ENCODE data around the gene GPC6. TPM values are rescaled to one million over a fixed set of nuclear protein-coding genes. Genes with fewer than 3 reads are reported as not detected.
A peak's percentile ranks its signal among the peaks of the same experiment; 100 is the strongest.

The GPC6 gene
- total and polyA plus RNA-seq, 4 donors: 5.9 to 29.1 (median 18.2) TPM

GRCh38 chr13:94174009-94174408 is 947.4 kb downstream of the GPC6 start:
- peak in 1 of 2 donors; percentile 32 for TF ChIP-seq JUND (IDR thresholded peaks at IDR 0.05)
- no peak for TF ChIP-seq FOXA1 (IDR thresholded peaks at IDR 0.05)
- TF ChIP-seq RAD21 (IDR thresholded peaks at IDR 0.05): peak; percentile 31 to 58
- TF ChIP-seq CTCF (IDR thresholded peaks at IDR 0.05; ENCODE audit: low read depth, low read length, missing input control): no peak
- no peak for TF ChIP-seq NR2F2 (IDR thresholded peaks at IDR 0.05)
- TF ChIP-seq ZBTB33 (IDR thresholded peaks at IDR 0.05): no peak
- peak; percentile 44 for TF ChIP-seq SP1 (IDR thresholded peaks at IDR 0.05)
- TF ChIP-seq GABPA (IDR thresholded peaks at IDR 0.05 in 1 of 2, conservative IDR thresholded peaks at IDR 0.05 in 1 of 2): no peak
- peak; percentile 45 for TF ChIP-seq YY1 (IDR thresholded peaks at IDR 0.05)
- TF ChIP-seq HNF4A (conservative IDR thresholded peaks at IDR 0.05): peak; percentile 52 to 58
- TF ChIP-seq RXRA (IDR thresholded peaks at IDR 0.05): peak; percentile 76 to 79
- no peak for TF ChIP-seq ATF3 (IDR thresholded peaks at IDR 0.05)
- TF ChIP-seq REST (IDR thresholded peaks at IDR 0.05): peak; percentile 14
- TF ChIP-seq EGR1 (IDR thresholded peaks at IDR 0.05; ENCODE audit: low read depth in 2 of 2): no peak
- no peak for TF ChIP-seq HNF4G (IDR thresholded peaks at IDR 0.05)
- peak; percentile 10 for TF ChIP-seq FOXA2 (IDR thresholded peaks at IDR 0.05)
- TF ChIP-seq MAX (IDR thresholded peaks at IDR 0.05): peak; percentile 40
- no peak for TF ChIP-seq TAF1 (conservative IDR thresholded peaks at IDR 0.05)

More at GRCh38 chr13:94174009-94174408, 947.4 kb downstream of the GPC6 start:
- Histone ChIP-seq H3K27me3 (ENCODE audit: control insufficient read depth in 4 of 4, insufficient read depth in 4 of 4, low read length in 3 of 4) (no peaks in the 10 kb centered on the region), H3K9ac (ENCODE audit: low read depth in 1 of 2, low read length in 2 of 2) (no peak overlapping the region), H3K4me1 (ENCODE audit: control insufficient read depth in 4 of 4, insufficient read depth in 4 of 4, low read length in 3 of 4) (peaks cover 7 to 44% (median 34%) of the 10 kb centered on the region in 4 donors), H3K4me3 (ENCODE audit: low read depth in 1 of 3, low read length in 3 of 3) (no peak overlapping the region), H3K9me3 (ENCODE audit: control insufficient read depth in 4 of 4, low read length in 3 of 4) (no peaks in the 10 kb centered on the region), H3K27ac (ENCODE audit: low read depth in 1 of 2, low read length in 2 of 2) (no peak overlapping the region), H3K36me3 (ENCODE audit: control insufficient read depth in 4 of 4, insufficient read depth in 3 of 4, low read depth in 1 of 4, low read length in 3 of 4) (no peaks in the 10 kb centered on the region)
- DNase-seq (ENCODE audit: low spot score): no peak

Measured in liver (tissue), 9 donors.